Mesodermal cell (in vitro differentiated cells): Measurements from ENCODE around the gene UBE2E1.

Experiments used
- H3K27ac ChIP-seq: 2 replicates; pipeline ENCODE4 v1.7.0; 2013; ENCODE audit warnings: mild to moderate bottlenecking, low read depth, low read length, moderate library complexity; ENCODE audit not compliant: severe bottlenecking
- H3K36me3 ChIP-seq: 2 replicates; pipeline ENCODE4 v1.7.1; 2013; ENCODE audit warnings: mild to moderate bottlenecking, low read length, moderate library complexity; ENCODE audit not compliant: control insufficient read depth, insufficient read depth
- H3K4me1 ChIP-seq: one replicate; pipeline ENCODE4 v1.7.1; 2013; ENCODE audit warnings: mild to moderate bottlenecking, low read length; ENCODE audit not compliant: insufficient read depth, control insufficient read depth, poor library complexity, severe bottlenecking
- H3K4me3 ChIP-seq: 2 replicates; pipeline ENCODE4 v1.7.0; 2013; ENCODE audit warnings: low read length, control low read depth, mild to moderate bottlenecking; ENCODE audit not compliant: insufficient read depth, poor library complexity, severe bottlenecking; ENCODE audit errors: extremely low read depth
- H3K9me3 ChIP-seq: 2 replicates; pipeline ENCODE4 v1.7.1; 2013; ENCODE audit warnings: mild to moderate bottlenecking, low read length, moderate library complexity; ENCODE audit not compliant: control insufficient read depth
- WGBS, 2 experiments: methylation state at CpG; one replicate each; pipeline ENCODE4 v1.1.5; 2013; ENCODE audit warnings: missing lambda C conversion rate in 2 of 2; ENCODE audit not compliant: insufficient coverage in 2 of 2; 5-methylcytosine and 5-hydroxymethylcytosine counted together

Gene UBE2E1

GRCh38 chr3:23821858-23822257, 16.1 kb downstream of the UBE2E1 start:
- no peaks in the 10 kb centered on the region for H3K4me1 ChIP-seq

GRCh38 chr3:23822559-23822958, 16.8 kb downstream of the UBE2E1 start:
- no peaks in the 10 kb centered on the region for H3K9me3 ChIP-seq
- H3K27ac ChIP-seq = no peak overlapping the region
- peaks cover 21% of the 10 kb centered on the region for H3K36me3 ChIP-seq
- 82 to 93% methylated on average over 2 to 3 of the region's 7 CpGs for WGBS, 2 experiments
- H3K4me3 ChIP-seq = no peak overlapping the region
- H3K4me1 ChIP-seq = no peaks in the 10 kb centered on the region

More at GRCh38 chr3:23821858-23822257, 16.1 kb downstream of the UBE2E1 start:
- H3K27ac ChIP-seq = no peak overlapping the region
- H3K36me3 ChIP-seq = peaks cover 21% of the 10 kb centered on the region
- WGBS, 2 experiments = no CpG with 5 or more reads among the region's 1 CpG
- H3K9me3 ChIP-seq = no peaks in the 10 kb centered on the region
- H3K4me3 ChIP-seq = no peak overlapping the region

- no peaks in the 10 kb centered on the region for H3K9me3 ChIP-seq
- no CpG with 5 or more reads among the region's 3 CpGs for WGBS, 2 experiments
- H3K4me1 ChIP-seq = no peaks in the 10 kb centered on the region
- H3K36me3 ChIP-seq = peaks cover 14% of the 10 kb centered on the region
- no peak overlapping the region for H3K4me3 ChIP-seq
- H3K27ac ChIP-seq = no peak overlapping the region
These were observed 17.9 kb downstream of the UBE2E1 start for GRCh38 chr3:23823620-23824019.

GRCh38 chr3:23824699-23825444, 19.1 kb downstream of the UBE2E1 start:
- H3K4me3 ChIP-seq = no peak overlapping the region
- H3K4me1 ChIP-seq = no peaks in the 10 kb centered on the region
- no peak overlapping the region for H3K27ac ChIP-seq
- WGBS, 2 experiments = 92 to 100% methylated on average over 2 to 3 of the region's 5 CpGs
- no peaks in the 10 kb centered on the region for H3K9me3 ChIP-seq
- peaks cover 5% of the 10 kb centered on the region for H3K36me3 ChIP-seq

- Histone ChIP-seq H3K4me1 (no peaks in the 10 kb centered on the region), H3K4me3 (no peak overlapping the region), H3K27ac (no peak overlapping the region), H3K36me3 (no peaks in the 10 kb centered on the region), H3K9me3 (no peaks in the 10 kb centered on the region)
- WGBS, 2 experiments = 91 to 98% methylated on average over 4 of the region's 4 CpGs
These were observed 20.0 kb downstream of the UBE2E1 start for GRCh38 chr3:23825802-23826201.

- no peaks in the 10 kb centered on the region for H3K4me1 ChIP-seq
- no peak overlapping the region for H3K27ac ChIP-seq
- no peak overlapping the region for H3K4me3 ChIP-seq
- no peaks in the 10 kb centered on the region for H3K36me3 ChIP-seq
- no CpG with 5 or more reads among the region's 1 CpG for WGBS, 2 experiments
- no peaks in the 10 kb centered on the region for H3K9me3 ChIP-seq
These were observed 20.8 kb downstream of the UBE2E1 start for GRCh38 chr3:23826382-23827064.

- WGBS, 2 experiments = 96% methylated on average over 3 of the region's 5 CpGs; no CpG with 5 or more reads in 1 of the 2 experiments
- no peaks in the 10 kb centered on the region for H3K9me3 ChIP-seq
- no peaks in the 10 kb centered on the region for H3K36me3 ChIP-seq
- H3K27ac ChIP-seq = no peak overlapping the region
- H3K4me3 ChIP-seq = no peak overlapping the region
- H3K4me1 ChIP-seq = peaks cover 2% of the 10 kb centered on the region
These were observed 23.6 kb downstream of the UBE2E1 start for GRCh38 chr3:23829242-23829934.

- no peak overlapping the region for H3K27ac ChIP-seq
- WGBS, 2 experiments = 89 to 100% methylated on average over 2 to 3 of the region's 5 CpGs
These were observed 25.2 kb downstream of the UBE2E1 start for GRCh38 chr3:23830869-23831484.

GRCh38 chr3:23831517-23832394, 26.0 kb downstream of the UBE2E1 start:
- Histone ChIP-seq H3K4me1 (peaks cover 4% of the 10 kb centered on the region), H3K4me3 (no peak overlapping the region), H3K9me3 (no peaks in the 10 kb centered on the region), H3K27ac (no peak overlapping the region), H3K36me3 (no peaks in the 10 kb centered on the region)
- 100% methylated on average over 1 of the region's 9 CpGs; no CpG with 5 or more reads in 1 of the 2 experiments for WGBS, 2 experiments

More at GRCh38 chr3:23830869-23831484, 25.2 kb downstream of the UBE2E1 start:
- Histone ChIP-seq H3K4me1 (peaks cover 4% of the 10 kb centered on the region), H3K9me3 (no peaks in the 10 kb centered on the region), H3K36me3 (no peaks in the 10 kb centered on the region), H3K4me3 (no peak overlapping the region)

GRCh38 chr3:23832523-23832922, 26.8 kb downstream of the UBE2E1 start:
- 92 to 97% methylated on average over 9 to 10 of the region's 10 CpGs for WGBS, 2 experiments
- no peak overlapping the region for H3K27ac ChIP-seq
- no peaks in the 10 kb centered on the region for H3K9me3 ChIP-seq
- H3K4me3 ChIP-seq = no peak overlapping the region
- no peaks in the 10 kb centered on the region for H3K36me3 ChIP-seq
- peaks cover 4% of the 10 kb centered on the region for H3K4me1 ChIP-seq
